K562 (cell line): ENCODE data around the gene CCPG1. TPM values are rescaled to one million over a fixed set of nuclear protein-coding genes. Genes with fewer than 3 reads are reported as not detected.

Source experiments
- ATAC-seq: fragments of 200-7000 bp; cut with Tn5 transposase; 3 replicates; pipeline ENCODE4 v1.9.1; 2020; ENCODE audit warnings: moderate library complexity
- BruUV-seq: library from RNA; stranded (reverse); fragments of 400-500 nt; replicated peaks from 2 replicates; lab custom pipeline; 2021; lab: Mats Ljungman, UMichigan
- CTCF ChIA-PET: fragments of 300-600 bp; formaldehyde crosslinking; extraction: SDS; loops from one replicate; lab custom pipeline; 2021; ENCODE audit warnings: low intra/inter-chr PET ratio; lab: Yijun Ruan, JAX
- POLR2A ChIA-PET: fragments of 300-600, 350-650 bp; sonication (Branson Sonifier 250); formaldehyde crosslinking; extraction: SDS; loops from one replicate; lab custom pipeline; 2021; ENCODE audit warnings: antibody characterized with exemption, inconsistent platforms; lab: Yijun Ruan, JAX
- DNase-seq, 4 experiments: peaks; one replicate each; pipeline versions ENCODE4 v3.0.0 to v3.0.0-alpha.2; 2011 to 2018; ENCODE audit warnings: low spot score in 3 of 4, mixed read lengths in 3 of 4; ENCODE audit errors: extremely low read depth in 1 of 4
- FAIRE-seq: peaks from 2 replicates; lab custom pipeline; 2011; peaks lifted over from hg19 to GRCh38; lab: Jason Lieb, UNC
- H2AFZ ChIP-seq: 2 replicates; pipeline ENCODE4 v1.6.0; 2011; ENCODE audit warnings: low read depth, low read length, control low read depth, inconsistent platforms
- H3K27ac ChIP-seq: fragments of 200-600 bp; 3 replicates; pipeline ENCODE4 v1.8.0; 2011; ENCODE audit warnings: low read depth, mild to moderate bottlenecking, control low read depth, inconsistent platforms, low read length, moderate library complexity, mixed read lengths; ENCODE audit errors: extremely low read depth
- H3K27me3 ChIP-seq, 2 experiments: fragments of 300-600 bp in 1 of 2; 2 replicates in 1 of 2; 3 replicates in 1 of 2; pipeline versions ENCODE4 v1.6.0 to v1.8.0; 2011; ENCODE audit warnings: inconsistent platforms in 2 of 2, low read length in 2 of 2, mild to moderate bottlenecking in 1 of 2, mixed read lengths in 1 of 2, moderate library complexity in 1 of 2; ENCODE audit not compliant: control insufficient read depth in 2 of 2, insufficient read depth in 2 of 2
- H3K36me3 ChIP-seq: fragments of 300-600 bp; 3 replicates; pipeline ENCODE4 v1.8.0; 2011; ENCODE audit warnings: mild to moderate bottlenecking, low read length, inconsistent platforms; ENCODE audit not compliant: control insufficient read depth, insufficient read depth
- H3K4me1 ChIP-seq, 2 experiments: fragments of 200-600 bp in 1 of 2; replicated peaks in 1 of 2; 2 replicates in 1 of 2; 3 replicates in 1 of 2; pipeline versions ENCODE4 v1.5.1 to v1.8.0; 2011; ENCODE audit warnings: inconsistent platforms in 2 of 2, low read length in 2 of 2, mild to moderate bottlenecking in 1 of 2, mixed read lengths in 1 of 2, moderate library complexity in 1 of 2; ENCODE audit not compliant: control insufficient read depth in 2 of 2, insufficient read depth in 2 of 2
- H3K4me2 ChIP-seq: 2 replicates; pipeline ENCODE4 v1.6.1; 2011; ENCODE audit warnings: low read length, control low read depth, inconsistent platforms, mixed read lengths; ENCODE audit not compliant: insufficient read depth
- H3K4me3 ChIP-seq: fragments of 200-600 bp; sonication (generic), shearing (Covaris generic); 2 replicates; pipeline ENCODE4 v1.5.1; 2016; ENCODE audit warnings: control low read depth, inconsistent platforms
- H3K79me2 ChIP-seq: fragments of 200-600 bp; 3 replicates; pipeline ENCODE4 v1.8.0; 2011; ENCODE audit warnings: low read length, inconsistent platforms; ENCODE audit not compliant: control insufficient read depth, insufficient read depth
- H3K9ac ChIP-seq, 2 experiments: 2 replicates each; pipeline versions ENCODE4 v1.6.0 to v1.6.1; 2011; ENCODE audit warnings: low read depth in 2 of 2, low read length in 2 of 2, control low read depth in 1 of 2, inconsistent platforms in 1 of 2, mild to moderate bottlenecking in 1 of 2, mixed read lengths in 1 of 2; ENCODE audit not compliant: insufficient read depth in 1 of 2
- H3K9me1 ChIP-seq: one replicate; pipeline ENCODE4 v1.6.0; 2011; ENCODE audit warnings: inconsistent platforms, mild to moderate bottlenecking, low read length, moderate library complexity; ENCODE audit not compliant: control insufficient read depth, insufficient read depth
- H3K9me3 ChIP-seq: replicated peaks from 2 replicates; pipeline ENCODE4 v1.5.1; 2011; ENCODE audit warnings: low read depth, low read length, inconsistent platforms; ENCODE audit not compliant: control insufficient read depth, insufficient read depth
- H4K20me1 ChIP-seq: replicated peaks from 2 replicates; pipeline ENCODE4 v1.6.1; 2011; ENCODE audit warnings: low read length, inconsistent platforms, mixed read lengths; ENCODE audit not compliant: control insufficient read depth, insufficient read depth
- CREM ChIP-seq: IDR thresholded peaks from 2 replicates; pipeline ENCODE4 v1.6.1; 2014; ENCODE audit warnings: antibody characterized with exemption, low read depth
- GATAD2B ChIP-seq: fragments of 450-650 bp; IDR thresholded peaks from 2 replicates; pipeline ENCODE4 v1.6.1; 2017; ENCODE audit warnings: mild to moderate bottlenecking, borderline replicate concordance
- GTF2E2 ChIP-seq: fragments of 200-800 bp; sonication (Bioruptor generic); IDR thresholded peaks from 2 replicates; pipeline ENCODE4 v1.6.1; 2016; ENCODE audit warnings: missing genetic modification characterization, missing compliant biosample characterization
- MAFG ChIP-seq: fragments of 450-650 bp; conservative IDR thresholded peaks from 2 replicates; pipeline ENCODE4 v1.6.1; 2016; ENCODE audit warnings: missing genetic modification characterization, missing compliant biosample characterization
- NCOA6 ChIP-seq: fragments of 450-650 bp; IDR thresholded peaks from 2 replicates; pipeline ENCODE4 v1.6.1; 2017; ENCODE audit warnings: mild to moderate bottlenecking
- NKRF ChIP-seq: fragments of 450-650 bp; IDR thresholded peaks from 2 replicates; pipeline ENCODE4 v1.6.1; 2016; ENCODE audit warnings: borderline replicate concordance
- TAF1 ChIP-seq: IDR thresholded peaks from 2 replicates; pipeline ENCODE4 v1.6.1; 2011; ENCODE audit warnings: mild to moderate bottlenecking, low read length, moderate library complexity; ENCODE audit not compliant: insufficient read depth, control insufficient read depth, severe bottlenecking; ENCODE audit errors: extremely low read depth
- YY1 ChIP-seq, 3 experiments: IDR thresholded peaks; 2 replicates each; pipeline ENCODE4 v1.6.1; 2011; ENCODE audit warnings: low read length in 2 of 3, mild to moderate bottlenecking in 2 of 3, moderate library complexity in 2 of 3, borderline replicate concordance in 1 of 3, control low read depth in 1 of 3, low read depth in 1 of 3; ENCODE audit not compliant: insufficient read depth in 3 of 3, insufficient replicate concordance in 2 of 3, control insufficient read depth in 1 of 3, insufficient read length in 1 of 3; ENCODE audit errors: extremely low read depth in 1 of 3
- ZFP91 ChIP-seq: sonication (generic); formaldehyde crosslinking; IDR thresholded peaks from 2 replicates; pipeline ENCODE4 v1.8.0; 2022; ENCODE audit warnings: mild to moderate bottlenecking, missing genetic modification reagents
- ZNF57 ChIP-seq: fragments of 450-650 bp; formaldehyde crosslinking; IDR thresholded peaks from 2 replicates; pipeline ENCODE4 v1.4.0; 2020; ENCODE audit warnings: mild to moderate bottlenecking, moderate library complexity
- ZNF584 ChIP-seq: fragments of 200-800 bp; sonication (Bioruptor generic); IDR thresholded peaks from 2 replicates; pipeline ENCODE4 v1.6.1; 2016; ENCODE audit warnings: low read depth, mild to moderate bottlenecking, missing genetic modification characterization, missing compliant biosample characterization
- ZSCAN32 ChIP-seq: fragments of 450-650 bp; formaldehyde crosslinking; IDR thresholded peaks from 2 replicates; pipeline ENCODE4 v1.4.0; 2020; ENCODE audit warnings: mild to moderate bottlenecking, moderate library complexity
- WGBS: fragments of 100-300 bp; shearing (Covaris generic); methylation state at CpG from one replicate; pipeline ENCODE4 v1.1.6; 2016; ENCODE audit warnings: low coverage, mixed read lengths; ENCODE audit not compliant: insufficient coverage; ENCODE audit errors: missing lambda C conversion rate; 5-methylcytosine and 5-hydroxymethylcytosine counted together
- in situ Hi-C: fragments of 300-500 bp; cut with MboI; formaldehyde crosslinking; loops from 4 replicates; pipeline ENCODE4 v1.15.0; 2018; ENCODE audit warnings: inconsistent platforms, mixed read lengths
- intact Hi-C: fragments of 100-400 bp; cut with micrococcal nuclease; formaldehyde crosslinking; loops from 2 replicates; pipeline ENCODE4 v1.14.2; 2022
- polyA plus RNA-seq, 8 experiments: library from polyadenylated mRNA; depleted of rRNA in 4 of 8; stranded (reverse) in 5 of 8; unstranded in 3 of 8; fragments of >200 nt; fragmentation: Nextera tagmentation in 2 of 8; fragmentation: Illumina TruSeq in 1 of 8; extraction: Ambion mirVana in 2 of 8; extraction: Trizol in 1 of 8; gene quantifications; 2 replicates each; pipeline versions ENCODE4 v1.2.1 to v1.2.3, GENCODE V29; 2011 to 2014; ENCODE audit warnings: inconsistent platforms in 1 of 8, missing spikeins in 1 of 8
- total RNA-seq, 7 experiments: library from RNA; depleted of rRNA in 6 of 7; stranded (reverse); fragments of >200 nt in 6 of 7; fragmentation: Illumina TruSeq in 2 of 7; extraction: Trizol in 2 of 7; gene quantifications; 2 replicates each; pipeline versions ENCODE4 v1.2.1 to v1.2.3, GENCODE V29; 2011 to 2021; ENCODE audit warnings: low replicate concordance in 1 of 7

The CCPG1 gene
- total and polyA plus RNA-seq, 9 of the 15 experiments (the other 6 are each of a cell fraction or from before 2014, with no cell fraction given) = 33.0 to 54.9 (median 41.1) TPM

GRCh38 chr15:55319537-55320237 lies 88.5 kb downstream of the CCPG1 start (continued):
- TF ChIP-seq MAFG (tag) (no peak), ZNF57 (CRISPR knock-in tag) (no peak), GTF2E2 (0 out of 2 replicates have a peak, but pooled peaks have one; percentile 23), CREM (peak; percentile 90), ZNF584 (no peak), TAF1 (peak; percentile 19), ZSCAN32 (CRISPR knock-in tag) (no peak)
- TF ChIP-seq, all 486 proteins: peak for 31

GRCh38 chr15:55318588-55319494 lies 89.3 kb downstream of the CCPG1 start, which contains the start of the genes PIGB and PIGBOS1:
TSS of gene PIGB (plus strand) at chr15:55319222. CDS start at chr15:55319251, 29 bp downstream.
TSS of gene PIGBOS1 (minus strand) at chr15:55319123. CDS start at chr15:55317792, 1,331 bp downstream.
- FAIRE-seq = peak; percentile 80
- in situ Hi-C loops = no loop called here
- H3K27ac ChIP-seq = peak within 1 kb of the TSS; percentile 96
- peak; percentile 87; the same call in 1 of the 2 replicates for TF ChIP-seq NKRF
- TF ChIP-seq YY1 (IDR thresholded peaks at IDR 0.05; ENCODE audit: borderline replicate concordance in 1 of 3, control insufficient read depth in 1 of 3, extremely low read depth in 1 of 3, insufficient read depth in 3 of 3, insufficient read length in 1 of 3, insufficient replicate concordance in 2 of 3, low read depth in 1 of 3, low read length in 2 of 3) = peak in 2 of 3 experiments; percentile 72 to 85
- 0 out of 2 replicates have a peak, but pooled peaks have one; percentile 28 for TF ChIP-seq ZFP91 (CRISPR knock-in tag)
- peak; percentile 84 for TF ChIP-seq NCOA6
- no peak for TF ChIP-seq GATAD2B

More at GRCh38 chr15:55318588-55319494, 89.3 kb downstream of the CCPG1 start, which contains the start of the genes PIGB and PIGBOS1:
- intact Hi-C loops = loop anchor here (1.0 to 2.0 kb wide), 2 partner anchors 84 to 116 kb away; no protein-coding TSS in a partner anchor
- ChIA-PET CTCF (no interaction called here), POLR2A (interaction anchor here (0.6 to 1.5 kb wide), 19 partner anchors 9 to 352 kb away, joined by 3 to 13 read pairs (median 4); partner anchors contain the start of genes CCPG1, PIERCE2 and RSL24D1)
- Histone ChIP-seq H3K4me2 (peak within 1 kb of the TSS; percentile 92), H3K79me2 (peaks cover 68% of the 10 kb centered on the region), H3K36me3 (peaks cover 15% of the 10 kb centered on the region; the same call in 2 of the 3 replicates), H3K27me3 (no peaks in the 10 kb centered on the region), H3K9me3 (no peaks in the 10 kb centered on the region), H3K9me1 (no peaks in the 10 kb centered on the region), H4K20me1 (no peaks in the 10 kb centered on the region), H3K4me3 (peak within 1 kb of the TSS; percentile 69), H2AFZ (peak within 1 kb of the TSS; percentile 97), H3K9ac (peak within 1 kb of the TSS; percentile 95 to 97), H3K4me1 (peaks cover 4 to 9% of the 10 kb centered on the region in 2 experiments; a peak in 2 of 5 replicates)
- under 1% methylated on average over 47 of the region's 49 CpGs for WGBS
- DNase-seq = peak; percentile 65 to 93 (median 72)
- TSS peak; percentile 46 for BruUV-seq
- peak; percentile 91 for ATAC-seq
